GM21737 (cell line): Measurements from ENCODE around the gene FMN2.

Source experiments
- ATAC-seq: cut with Tn5 transposase; IDR thresholded peaks from one replicate; pipeline ENCODE4 v1.9.1; 2021; ENCODE audit warnings: mild to moderate bottlenecking, moderate library complexity; ENCODE audit not compliant: unreplicated experiment

The FMN2 gene

DNA sequence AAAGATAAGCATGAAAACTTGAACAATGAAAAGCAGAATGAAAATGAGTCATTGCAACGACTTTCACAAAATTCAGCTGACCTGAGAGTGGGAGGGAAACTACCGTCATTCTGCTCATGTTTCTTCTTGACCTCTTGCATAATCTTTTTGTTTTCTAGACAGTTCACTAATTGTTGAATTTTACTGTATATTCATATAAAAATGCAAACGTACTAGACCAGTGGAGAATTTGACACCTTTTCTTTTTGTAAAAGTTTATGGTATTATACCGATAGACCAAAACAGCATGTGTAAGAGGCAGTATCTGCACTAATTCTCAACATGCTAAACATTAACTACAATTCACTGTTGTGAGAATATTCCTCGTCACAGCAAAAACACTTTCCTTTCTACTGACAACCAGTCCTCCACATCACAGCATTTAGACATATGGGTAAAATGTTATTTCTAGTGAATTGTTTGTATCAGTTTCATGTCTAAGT, 382.5 kb downstream of the FMN2 start:
- no peak for ATAC-seq

DNA sequence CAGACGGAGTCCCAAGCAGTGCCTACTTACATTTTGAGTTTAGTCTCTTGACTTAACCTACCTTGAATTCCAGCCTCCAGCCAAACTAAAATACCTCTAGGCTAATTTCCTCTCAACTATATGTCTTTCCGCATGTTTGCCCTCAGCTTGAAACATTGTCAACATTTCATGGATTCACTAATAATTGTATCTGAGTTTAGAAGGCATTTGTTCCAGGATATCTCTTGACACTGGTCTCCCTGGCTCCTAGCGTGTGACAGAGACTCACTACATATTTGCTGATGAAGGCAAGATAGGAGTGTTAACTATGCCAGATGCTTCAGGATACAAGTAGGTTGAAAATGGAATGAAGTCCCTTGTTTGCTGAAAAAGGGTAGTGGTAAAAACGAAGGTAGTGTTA, 384.1 kb downstream of the FMN2 start:
- no peak for ATAC-seq

- ATAC-seq, result no peak
Measured at GRCh38 chr1:240478536-240478935, 386.9 kb downstream of the FMN2 start.

- ATAC-seq, result no peak
Measured at GRCh38 chr1:240484804-240485443, 393.2 kb downstream of the FMN2 start.

DNA sequence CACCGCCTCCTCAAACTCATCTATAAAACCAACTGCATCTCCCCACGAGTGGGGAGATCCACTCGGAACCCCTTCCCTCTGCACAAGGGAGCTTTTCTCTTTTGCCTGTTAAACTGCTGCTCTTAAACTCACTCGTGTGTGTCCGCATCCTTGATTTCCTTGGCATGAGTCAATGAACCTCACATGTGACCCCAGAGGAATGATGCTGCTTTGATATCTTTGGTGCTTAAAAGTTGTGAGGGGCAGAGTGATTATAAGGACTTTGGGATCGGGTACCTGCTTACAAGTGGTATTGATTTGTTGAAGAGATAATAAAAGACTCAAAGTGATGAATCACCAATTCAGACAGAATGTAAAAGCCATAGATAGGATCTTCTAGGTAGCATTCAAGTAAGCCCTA, 394.9 kb downstream of the FMN2 start:
- no peak for ATAC-seq

DNA sequence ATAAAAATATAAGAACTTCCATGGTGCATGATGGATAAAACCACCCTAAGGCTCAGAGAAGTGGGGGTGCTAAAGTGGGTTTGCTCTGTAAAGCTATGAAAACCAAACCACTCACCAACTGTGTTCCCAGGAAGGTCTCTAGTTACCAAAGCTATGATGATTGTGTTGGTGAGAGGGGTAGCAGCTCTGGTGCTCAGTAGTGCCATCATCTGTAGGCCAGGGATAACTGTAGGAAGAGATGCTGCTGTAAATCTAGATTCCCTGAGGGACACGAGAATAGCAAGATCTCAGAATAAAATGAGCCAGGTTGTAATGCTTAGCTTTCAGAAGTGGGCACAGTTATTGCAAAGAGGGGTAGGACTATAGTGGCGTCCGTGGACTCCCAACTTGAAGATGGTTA, 395.8 kb downstream of the FMN2 start:
- no peak for ATAC-seq

DNA sequence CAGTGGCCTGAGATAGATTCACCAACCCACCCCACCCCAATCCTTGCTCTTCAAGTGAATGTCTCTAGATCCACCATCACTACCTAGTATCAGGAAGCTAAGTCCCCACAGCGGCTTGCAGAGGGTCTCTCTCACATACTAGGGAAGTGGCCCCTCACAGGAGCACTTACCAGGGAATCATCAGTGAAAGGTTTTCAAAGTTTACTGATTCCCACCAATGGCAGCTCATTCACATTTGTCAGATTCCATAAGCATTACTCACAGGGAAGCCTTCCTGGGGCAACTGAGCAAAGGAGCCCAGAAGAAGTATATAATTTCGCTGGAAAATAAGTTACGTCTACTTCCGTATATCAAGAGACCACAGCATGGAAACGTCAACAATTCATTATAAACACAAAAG, 399.5 kb downstream of the FMN2 start:
- no peak for ATAC-seq

- no peak for ATAC-seq
Measured at GRCh38 chr1:240491796-240492195, 400.1 kb downstream of the FMN2 start.

- ATAC-seq, result no peak
Measured at GRCh38 chr1:240492832-240493440, 401.3 kb downstream of the FMN2 start.

DNA sequence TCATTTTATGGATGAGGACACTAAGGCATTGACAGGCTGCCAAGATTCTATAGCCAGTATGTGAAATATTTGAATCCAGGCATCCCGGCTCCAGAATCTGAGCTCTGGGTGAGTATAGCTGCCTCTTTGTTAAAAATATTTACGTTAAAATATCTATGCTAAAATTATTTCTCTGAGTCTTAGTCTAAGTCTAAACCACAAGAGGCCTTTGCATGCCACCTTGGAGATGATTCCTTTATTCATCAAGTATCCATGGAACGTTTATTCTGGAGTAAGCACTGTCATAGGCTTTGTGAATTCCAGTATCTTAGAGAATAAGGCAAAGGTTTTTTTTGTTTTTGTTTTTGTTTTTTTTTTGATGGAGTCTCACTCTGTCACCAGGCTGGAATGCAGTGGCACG, 403.9 kb downstream of the FMN2 start:
- no peak for ATAC-seq

- no peak for ATAC-seq
Measured at GRCh38 chr1:240496356-240496755, 404.7 kb downstream of the FMN2 start.

- no peak for ATAC-seq
Measured at GRCh38 chr1:240496941-240497340, 405.3 kb downstream of the FMN2 start.

- no peak for ATAC-seq
Measured at GRCh38 chr1:240497908-240498307, 406.2 kb downstream of the FMN2 start.

DNA sequence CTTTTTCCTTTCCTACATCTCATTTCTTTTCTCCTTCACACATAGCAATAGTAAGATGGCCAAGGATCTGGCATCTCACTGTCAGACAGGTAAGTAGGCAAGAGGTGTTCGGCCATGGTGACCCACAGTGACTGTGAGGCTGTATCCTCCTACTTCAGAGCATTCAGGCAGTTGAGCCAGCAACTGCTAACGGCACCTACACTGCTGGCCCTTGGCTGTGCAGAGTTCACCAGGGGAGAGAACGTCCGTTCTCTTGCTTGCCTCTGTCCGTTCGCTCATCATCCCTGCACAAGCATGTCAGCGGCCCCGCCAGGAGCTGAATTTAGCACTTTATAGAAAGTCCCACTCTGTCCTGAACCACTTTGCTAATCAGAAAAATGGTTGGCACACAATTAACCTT, 406.7 kb downstream of the FMN2 start:
- no peak for ATAC-seq

GRCh38 chr1:240499012-240499411, 407.3 kb downstream of the FMN2 start:
- no peak for ATAC-seq

DNA sequence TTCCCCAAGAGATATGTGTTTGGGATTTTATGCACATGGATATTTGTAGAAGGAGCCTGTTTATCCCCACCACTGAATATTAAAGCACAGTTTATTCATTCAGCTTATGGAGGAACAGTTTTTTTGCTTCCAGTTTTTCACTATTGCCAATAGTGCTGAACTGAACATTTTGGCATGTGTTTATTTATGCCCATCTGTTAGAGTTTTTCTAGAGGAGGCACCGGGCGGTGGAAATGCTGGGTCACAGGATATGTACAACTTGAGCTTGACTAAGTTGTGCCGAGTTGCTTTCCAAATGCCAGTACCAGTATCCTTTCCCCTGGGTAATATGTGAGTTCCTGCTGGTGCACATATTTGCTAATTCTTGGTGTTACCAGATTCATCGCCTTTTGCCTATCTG, 409.0 kb downstream of the FMN2 start:
- no peak for ATAC-seq

- no peak for ATAC-seq
Measured at GRCh38 chr1:240501115-240501514, 409.4 kb downstream of the FMN2 start.

DNA sequence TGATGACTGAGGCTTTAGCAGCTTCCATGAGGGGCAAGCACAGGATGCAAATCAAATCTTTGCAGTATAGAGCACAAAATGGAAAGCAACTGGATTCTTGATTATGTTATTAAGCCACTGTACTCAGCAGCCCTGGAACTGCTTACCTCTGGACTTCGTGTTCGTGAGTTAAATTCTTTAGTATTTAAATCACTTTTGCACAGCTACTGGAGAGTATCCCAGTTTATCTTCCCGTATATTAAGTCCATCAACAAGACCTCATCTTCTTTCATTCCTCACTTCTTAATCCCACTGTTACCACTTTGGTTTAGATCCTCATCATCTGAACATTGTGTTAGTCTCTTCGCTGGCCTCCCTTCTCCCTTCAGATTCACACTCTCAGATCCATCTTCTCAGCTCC, 411.4 kb downstream of the FMN2 start:
- ATAC-seq, result no peak

- no peak for ATAC-seq
Measured at GRCh38 chr1:240503558-240503957, 411.9 kb downstream of the FMN2 start.

DNA sequence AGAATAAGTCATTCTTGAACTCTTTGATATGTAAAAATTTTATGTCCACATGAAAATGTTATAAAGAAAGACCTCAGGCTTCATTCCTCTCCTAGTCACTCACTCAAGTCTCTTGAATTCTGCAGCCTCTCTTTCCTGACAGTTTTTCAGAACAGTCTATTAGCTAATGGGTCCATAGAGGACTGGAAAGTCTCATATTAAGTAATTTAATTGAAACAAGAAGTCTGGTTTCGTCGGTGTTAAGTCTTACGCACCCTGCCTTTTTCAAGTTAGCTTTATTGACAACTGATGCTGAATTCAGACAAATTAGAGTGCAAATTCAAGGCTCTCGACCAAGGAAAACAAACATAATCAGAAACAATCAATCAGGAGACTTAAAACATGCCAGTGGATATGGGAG, 414.5 kb downstream of the FMN2 start:
- no peak for ATAC-seq

GRCh38 chr1:240508201-240508600, 416.5 kb downstream of the FMN2 start:
- ATAC-seq, result no peak

DNA sequence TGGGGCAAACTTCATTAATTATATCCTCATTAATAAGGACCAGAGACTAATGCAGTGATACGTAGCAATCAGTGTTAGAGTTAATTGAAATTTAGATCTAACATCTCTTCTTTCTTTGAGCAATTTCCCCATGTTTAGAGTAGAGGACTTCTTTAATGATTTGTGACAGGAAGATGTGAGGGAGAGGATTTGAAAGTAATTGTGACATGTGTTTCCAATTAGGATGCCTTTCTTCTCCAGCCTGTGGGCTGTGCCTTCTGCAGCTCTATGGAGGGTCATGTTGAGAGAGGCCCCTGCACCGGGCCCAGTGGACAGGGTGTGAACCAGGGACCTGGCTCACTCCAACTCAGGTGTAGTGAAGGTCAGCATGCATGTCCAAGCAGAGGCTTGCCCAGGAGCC, 417.3 kb downstream of the FMN2 start:
- no peak for ATAC-seq

DNA sequence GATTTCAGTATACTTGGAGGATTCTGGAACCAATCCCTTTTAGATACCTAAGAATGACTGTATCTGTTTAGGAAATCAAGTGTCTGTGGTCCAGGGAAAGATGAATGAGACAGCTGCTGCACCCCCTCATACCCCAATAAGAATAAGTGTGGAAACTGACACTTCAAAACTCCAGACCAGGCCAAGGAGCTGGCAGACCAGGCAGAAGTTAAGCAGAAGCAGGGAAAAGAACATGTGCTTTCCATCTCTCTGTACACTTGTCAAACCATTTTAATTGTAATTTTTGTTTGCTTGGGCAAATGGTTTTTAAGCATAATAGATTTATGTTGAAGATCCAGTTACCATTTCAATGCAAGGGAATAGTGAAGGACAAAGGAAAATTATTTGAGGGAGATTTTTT, 420.1 kb downstream of the FMN2 start:
- no peak for ATAC-seq
